Measurements from ENCODE around the gene MYRF.

MYRF gene

DNA sequence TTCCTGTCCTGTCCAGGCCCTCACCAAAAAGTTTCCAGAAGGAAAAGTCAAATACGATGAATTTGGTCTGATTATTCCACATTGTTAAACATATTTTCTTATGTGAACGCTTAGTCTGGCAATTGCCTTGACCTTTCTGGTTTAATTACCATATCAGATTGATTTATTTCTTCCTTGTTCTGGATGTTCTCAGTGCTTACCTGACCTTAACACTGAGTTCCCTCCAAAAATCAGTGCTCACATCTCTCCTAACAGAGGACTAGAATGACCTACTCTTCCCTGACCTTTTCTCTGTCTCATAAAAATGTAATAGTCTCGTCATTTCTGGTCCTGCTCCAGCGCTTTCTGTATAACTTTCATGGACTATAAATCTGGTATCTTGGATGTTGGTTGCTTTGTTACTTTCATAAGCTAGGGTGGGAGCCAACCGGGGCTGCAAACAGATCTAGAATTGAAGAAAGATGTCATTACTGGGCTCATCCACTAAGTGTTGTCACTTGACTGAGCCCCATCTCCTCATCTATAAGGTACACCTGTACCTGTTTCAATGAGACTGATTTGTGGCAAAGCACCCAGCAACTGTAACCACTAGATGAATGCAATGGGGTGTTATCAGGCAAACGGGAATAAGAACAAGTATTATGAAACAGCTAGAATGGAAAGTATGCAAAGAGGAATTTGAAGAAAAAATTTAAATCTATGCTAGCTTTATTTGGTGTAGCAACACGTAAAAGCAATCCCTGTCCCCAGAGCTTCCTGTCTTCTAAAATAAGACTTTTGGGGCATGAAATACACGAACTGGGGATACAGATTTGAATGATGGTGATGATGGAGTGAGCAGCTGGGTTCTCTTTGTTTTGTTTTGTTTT is 78.0 kb downstream of the MYRF start:
- 88 to 89% methylated on average over 8 of the region's 8 CpGs for whole genome bisulfite sequencing, 2 experiments

DNA sequence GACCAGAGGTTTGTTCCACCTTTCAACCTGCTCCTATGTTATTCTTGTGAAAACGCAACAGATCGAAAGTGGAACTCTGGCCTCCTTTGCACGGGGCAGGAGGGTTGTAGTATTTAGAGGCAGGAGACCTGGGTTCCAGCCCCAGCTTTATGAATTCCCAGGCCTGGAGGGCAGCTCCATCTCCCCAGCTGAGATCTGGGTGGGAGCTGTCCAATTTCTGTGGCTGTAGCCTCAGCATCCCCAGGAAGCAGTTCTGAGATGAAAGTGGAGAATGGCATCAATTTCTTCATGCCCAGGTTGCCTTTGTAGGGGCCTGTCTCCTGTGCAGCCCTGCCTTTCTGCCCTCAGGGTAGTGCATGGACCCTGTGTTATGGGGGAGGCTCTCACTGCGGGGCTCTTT is 79.8 kb downstream of the MYRF start:
- Histone ChIP-seq H3K9me3 (ENCODE audit: control insufficient read depth, low read length) (no peaks in the 10 kb centered on the region), H3K27ac (ENCODE audit: insufficient read depth, low read depth, low read length, poor library complexity, severe bottlenecking) (no peak overlapping the region), H3K27me3 (ENCODE audit: control insufficient read depth, insufficient read depth, low read length, poor library complexity, severe bottlenecking) (no peaks in the 10 kb centered on the region), H3K36me3 (ENCODE audit: control insufficient read depth, insufficient read depth, low read length) (peaks cover 4% of the 10 kb centered on the region), H3K4me3 (ENCODE audit: insufficient read depth, low read depth, low read length) (no peak overlapping the region), H3K4me1 (ENCODE audit: control insufficient read depth, insufficient read depth, low read length) (peaks cover 33% of the 10 kb centered on the region)
- 94 to 98% methylated on average over 4 of the region's 4 CpGs for WGBS, 2 experiments

More for the DNA sequence above, 78.0 kb downstream of the MYRF start:
- peaks cover 4% of the 10 kb centered on the region for H3K36me3 ChIP-seq (ENCODE audit: control insufficient read depth, insufficient read depth, low read length)
- peaks cover 33% of the 10 kb centered on the region for H3K4me1 ChIP-seq (ENCODE audit: control insufficient read depth, insufficient read depth, low read length)
- no peak overlapping the region for H3K27ac ChIP-seq (ENCODE audit: insufficient read depth, low read depth, low read length, poor library complexity, severe bottlenecking)
- no peaks in the 10 kb centered on the region for H3K9me3 ChIP-seq (ENCODE audit: control insufficient read depth, low read length)
- H3K27me3 ChIP-seq (ENCODE audit: control insufficient read depth, insufficient read depth, low read length, poor library complexity, severe bottlenecking): no peaks in the 10 kb centered on the region
- H3K4me3 ChIP-seq (ENCODE audit: insufficient read depth, low read depth, low read length): peak overlapping the region; percentile 92

GRCh38 chr11:61832754-61833153 is 80.3 kb downstream of the MYRF start:
- Histone ChIP-seq H3K4me1 (ENCODE audit: control insufficient read depth, insufficient read depth, low read length) (peaks cover 33% of the 10 kb centered on the region), H3K36me3 (ENCODE audit: control insufficient read depth, insufficient read depth, low read length) (peaks cover 10% of the 10 kb centered on the region), H3K4me3 (ENCODE audit: insufficient read depth, low read depth, low read length) (no peak overlapping the region), H3K27ac (ENCODE audit: insufficient read depth, low read depth, low read length, poor library complexity, severe bottlenecking) (no peak overlapping the region), H3K9me3 (ENCODE audit: control insufficient read depth, low read length) (no peaks in the 10 kb centered on the region), H3K27me3 (ENCODE audit: control insufficient read depth, insufficient read depth, low read length, poor library complexity, severe bottlenecking) (no peaks in the 10 kb centered on the region)
- 86 to 87% methylated on average over 7 of the region's 7 CpGs for WGBS, 2 experiments

DNA sequence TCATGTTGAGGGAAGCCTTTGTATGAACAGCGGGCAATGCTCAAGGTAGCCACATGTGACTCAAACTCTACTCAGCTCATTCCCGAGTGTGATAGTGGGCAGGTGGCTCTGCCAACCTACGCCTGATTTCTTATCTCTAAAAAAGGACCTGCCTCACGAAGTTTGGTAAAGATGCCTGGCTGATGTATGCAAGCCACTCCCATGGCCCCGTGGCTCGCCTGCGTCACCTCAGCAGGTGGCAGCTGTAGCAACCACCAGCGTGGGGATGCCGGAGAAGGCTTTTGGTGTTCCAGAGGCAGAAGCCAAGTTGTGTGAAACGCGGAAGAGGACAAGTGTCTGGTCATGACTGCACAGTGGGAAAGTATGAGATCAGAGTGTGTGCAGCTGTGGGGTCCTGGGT is 81.0 kb downstream of the MYRF start:
- Histone ChIP-seq H3K4me1 (ENCODE audit: control insufficient read depth, insufficient read depth, low read length) (peaks cover 33% of the 10 kb centered on the region), H3K27ac (ENCODE audit: insufficient read depth, low read depth, low read length, poor library complexity, severe bottlenecking) (no peak overlapping the region), H3K9me3 (ENCODE audit: control insufficient read depth, low read length) (no peaks in the 10 kb centered on the region), H3K36me3 (ENCODE audit: control insufficient read depth, insufficient read depth, low read length) (peaks cover 16% of the 10 kb centered on the region), H3K27me3 (ENCODE audit: control insufficient read depth, insufficient read depth, low read length, poor library complexity, severe bottlenecking) (no peaks in the 10 kb centered on the region), H3K4me3 (ENCODE audit: insufficient read depth, low read depth, low read length) (no peak overlapping the region)
- WGBS, 2 experiments: 79 to 80% methylated on average over 11 of the region's 11 CpGs

GRCh38 chr11:61833926-61834277 is 81.5 kb downstream of the MYRF start:
- Histone ChIP-seq H3K9me3 (ENCODE audit: control insufficient read depth, low read length) (no peaks in the 10 kb centered on the region), H3K36me3 (ENCODE audit: control insufficient read depth, insufficient read depth, low read length) (peaks cover 21% of the 10 kb centered on the region), H3K4me3 (ENCODE audit: insufficient read depth, low read depth, low read length) (no peak overlapping the region), H3K4me1 (ENCODE audit: control insufficient read depth, insufficient read depth, low read length) (peaks cover 33% of the 10 kb centered on the region), H3K27ac (ENCODE audit: insufficient read depth, low read depth, low read length, poor library complexity, severe bottlenecking) (no peak overlapping the region), H3K27me3 (ENCODE audit: control insufficient read depth, insufficient read depth, low read length, poor library complexity, severe bottlenecking) (no peaks in the 10 kb centered on the region)
- WGBS, 2 experiments: 94 to 96% methylated on average over 12 of the region's 12 CpGs

GRCh38 chr11:61834278-61835048 is 82.0 kb downstream of the MYRF start:
- Histone ChIP-seq H3K27me3 (ENCODE audit: control insufficient read depth, insufficient read depth, low read length, poor library complexity, severe bottlenecking) (no peaks in the 10 kb centered on the region), H3K9me3 (ENCODE audit: control insufficient read depth, low read length) (no peaks in the 10 kb centered on the region), H3K27ac (ENCODE audit: insufficient read depth, low read depth, low read length, poor library complexity, severe bottlenecking) (no peak overlapping the region), H3K4me3 (ENCODE audit: insufficient read depth, low read depth, low read length) (no peak overlapping the region), H3K4me1 (ENCODE audit: control insufficient read depth, insufficient read depth, low read length) (peaks cover 33% of the 10 kb centered on the region), H3K36me3 (ENCODE audit: control insufficient read depth, insufficient read depth, low read length) (peaks cover 24% of the 10 kb centered on the region)
- 80 to 82% methylated on average over 12 of the region's 12 CpGs for WGBS, 2 experiments

- H3K4me3 ChIP-seq (ENCODE audit: insufficient read depth, low read depth, low read length): no peak overlapping the region
- H3K4me1 ChIP-seq (ENCODE audit: control insufficient read depth, insufficient read depth, low read length): peaks cover 25% of the 10 kb centered on the region
- no peaks in the 10 kb centered on the region for H3K27me3 ChIP-seq (ENCODE audit: control insufficient read depth, insufficient read depth, low read length, poor library complexity, severe bottlenecking)
- WGBS, 2 experiments: 92 to 93% methylated on average over 8 of the region's 8 CpGs
- no peaks in the 10 kb centered on the region for H3K9me3 ChIP-seq (ENCODE audit: control insufficient read depth, low read length)
- H3K27ac ChIP-seq (ENCODE audit: insufficient read depth, low read depth, low read length, poor library complexity, severe bottlenecking): no peak overlapping the region
- H3K36me3 ChIP-seq (ENCODE audit: control insufficient read depth, insufficient read depth, low read length): peaks cover 41% of the 10 kb centered on the region
Measured at GRCh38 chr11:61836193-61836592, 83.8 kb downstream of the MYRF start.

- Histone ChIP-seq H3K27me3 (ENCODE audit: control insufficient read depth, insufficient read depth, low read length, poor library complexity, severe bottlenecking) (no peaks in the 10 kb centered on the region), H3K9me3 (ENCODE audit: control insufficient read depth, low read length) (no peaks in the 10 kb centered on the region), H3K4me1 (ENCODE audit: control insufficient read depth, insufficient read depth, low read length) (peaks cover 20% of the 10 kb centered on the region), H3K27ac (ENCODE audit: insufficient read depth, low read depth, low read length, poor library complexity, severe bottlenecking) (no peak overlapping the region), H3K4me3 (ENCODE audit: insufficient read depth, low read depth, low read length) (no peak overlapping the region), H3K36me3 (ENCODE audit: control insufficient read depth, insufficient read depth, low read length) (peaks cover 54% of the 10 kb centered on the region)
- WGBS, 2 experiments: 94 to 96% methylated on average over 15 of the region's 15 CpGs
Measured at GRCh38 chr11:61837411-61838005, 85.1 kb downstream of the MYRF start.
